ENCODE measurements around the gene GUCA1C.
A peak's percentile ranks its signal among the peaks of the same experiment; 100 is the strongest.

Gene GUCA1C

GRCh38 chr3:108909799-108910198 is 43.9 kb downstream of the GUCA1C start:
- DNase-seq (ENCODE audit: low spot score) (no peak), FAIRE-seq (no peak)

GRCh38 chr3:108907194-108907593 is 46.5 kb downstream of the GUCA1C start:
- DNase-seq (ENCODE audit: low spot score) = no peak
- FAIRE-seq = no peak

- DNase-seq (ENCODE audit: low spot score) (no peak), FAIRE-seq (no peak)
These were observed 54.1 kb downstream of the GUCA1C start for GRCh38 chr3:108899530-108899929.

- no peak for DNase-seq (ENCODE audit: low spot score)
- no peak for FAIRE-seq
These were observed 55.8 kb downstream of the GUCA1C start for GRCh38 chr3:108897883-108898282.

- FAIRE-seq (no peak), DNase-seq (ENCODE audit: low spot score) (no peak)
These were observed 58.7 kb downstream of the GUCA1C start for GRCh38 chr3:108894981-108895380.

- FAIRE-seq (no peak), DNase-seq (ENCODE audit: low spot score) (no peak)
These were observed 61.8 kb downstream of the GUCA1C start for GRCh38 chr3:108891833-108892232.

- FAIRE-seq = no peak
These were observed 65.9 kb downstream of the GUCA1C start for GRCh38 chr3:108887777-108888176.

GRCh38 chr3:108887121-108887520 is 66.6 kb downstream of the GUCA1C start:
- DNase-seq (ENCODE audit: low spot score) (no peak), FAIRE-seq (no peak)

More at GRCh38 chr3:108887777-108888176, 65.9 kb downstream of the GUCA1C start:
- no peak for DNase-seq (ENCODE audit: low spot score)

- FAIRE-seq (no peak), DNase-seq (ENCODE audit: low spot score) (no peak)
These were observed 70.3 kb downstream of the GUCA1C start for GRCh38 chr3:108883373-108883772.

GRCh38 chr3:108882762-108883161 is 70.9 kb downstream of the GUCA1C start:
- DNase-seq (ENCODE audit: low spot score) (no peak), FAIRE-seq (no peak)

- no peak for FAIRE-seq
- no peak for DNase-seq (ENCODE audit: low spot score)
These were observed 73.8 kb downstream of the GUCA1C start for GRCh38 chr3:108879915-108880314.

- FAIRE-seq (no peak), DNase-seq (ENCODE audit: low spot score) (no peak)
These were observed 75.8 kb downstream of the GUCA1C start for GRCh38 chr3:108877901-108878300.

GRCh38 chr3:108863799-108864135 is 89.9 kb downstream of the GUCA1C start:
- DNase-seq (ENCODE audit: low spot score) (no peak), FAIRE-seq (no peak)

- DNase-seq (ENCODE audit: low spot score) = peak; percentile 37
These were observed 90.5 kb downstream of the GUCA1C start for GRCh38 chr3:108862865-108863798.

GRCh38 chr3:108861401-108861800 is 92.3 kb downstream of the GUCA1C start:
- FAIRE-seq (no peak), DNase-seq (ENCODE audit: low spot score) (no peak)

More at GRCh38 chr3:108862865-108863798, 90.5 kb downstream of the GUCA1C start:
- FAIRE-seq = peak; percentile 40
